OCI-M1 (cell line): Measurements from ENCODE around the gene BRIP1.
A peak's percentile ranks its signal among the peaks of the same experiment; 100 is the strongest.
"Not testable (repeated sequence)": the region's sequence is repeated elsewhere in the genome, so short reads cannot be mapped to it uniquely, and the experiment has no call there.

ENCODE experiments used
- DNase-seq: peaks from one replicate; lab custom pipeline; 2025; lab: John Stamatoyannopoulos, UW

The BRIP1 gene

GRCh38 chr17:61862975-61863800 lies at the start of gene BRIP1:
Gene BRIP1, minus strand, starts transcription at chr17:61863528. Its CDS starts 1,989 bp downstream, at chr17:61861539.
- peak; percentile 96 for DNase-seq

- DNase-seq, result no peak
Measured at GRCh38 chr17:61908292-61909037, 45.1 kb upstream of the BRIP1 start.

- no peak for DNase-seq
Measured at GRCh38 chr17:61907361-61907760, 44.0 kb upstream of the BRIP1 start.

GRCh38 chr17:61904094-61904710 lies 40.9 kb upstream of the BRIP1 start:
- peak; percentile 49 for DNase-seq

GRCh38 chr17:61903251-61903650 lies 39.9 kb upstream of the BRIP1 start:
- no peak for DNase-seq

- no peak for DNase-seq
Measured at GRCh38 chr17:61897548-61898180, 34.3 kb upstream of the BRIP1 start.

GRCh38 chr17:61895391-61895790 lies 32.1 kb upstream of the BRIP1 start:
- no peak for DNase-seq

GRCh38 chr17:61894310-61894709 lies 31.0 kb upstream of the BRIP1 start:
- DNase-seq, result not testable (repeated sequence)

GRCh38 chr17:61887733-61888132 lies 24.4 kb upstream of the BRIP1 start:
- DNase-seq, result not testable (repeated sequence)

- not testable (repeated sequence) for DNase-seq
Measured at GRCh38 chr17:61885865-61886264, 22.5 kb upstream of the BRIP1 start.

GRCh38 chr17:61884864-61885263 lies 21.5 kb upstream of the BRIP1 start:
- no peak for DNase-seq

GRCh38 chr17:61880589-61881102 lies 17.3 kb upstream of the BRIP1 start:
- no peak for DNase-seq

GRCh38 chr17:61878984-61879612 lies 15.8 kb upstream of the BRIP1 start:
- no peak for DNase-seq

- DNase-seq, result no peak
Measured at GRCh38 chr17:61878520-61878919, 15.2 kb upstream of the BRIP1 start.

- no peak for DNase-seq
Measured at GRCh38 chr17:61877837-61878236, 14.5 kb upstream of the BRIP1 start.

GRCh38 chr17:61875804-61876203 lies 12.5 kb upstream of the BRIP1 start:
- DNase-seq, result no peak

GRCh38 chr17:61875285-61875684 lies 12.0 kb upstream of the BRIP1 start:
- DNase-seq, result no peak

GRCh38 chr17:61874075-61874474 lies 10.7 kb upstream of the BRIP1 start:
- no peak for DNase-seq

GRCh38 chr17:61872099-61872498 lies 8.8 kb upstream of the BRIP1 start:
- no peak for DNase-seq

- no peak for DNase-seq
Measured at GRCh38 chr17:61869138-61869537, 5.8 kb upstream of the BRIP1 start.

GRCh38 chr17:61868074-61868473 lies 4.7 kb upstream of the BRIP1 start:
- DNase-seq, result no peak

GRCh38 chr17:61867033-61867432 lies 3.7 kb upstream of the BRIP1 start:
- no peak for DNase-seq
